ENCODE data around the gene CYBC1.

Gene CYBC1

DNA sequence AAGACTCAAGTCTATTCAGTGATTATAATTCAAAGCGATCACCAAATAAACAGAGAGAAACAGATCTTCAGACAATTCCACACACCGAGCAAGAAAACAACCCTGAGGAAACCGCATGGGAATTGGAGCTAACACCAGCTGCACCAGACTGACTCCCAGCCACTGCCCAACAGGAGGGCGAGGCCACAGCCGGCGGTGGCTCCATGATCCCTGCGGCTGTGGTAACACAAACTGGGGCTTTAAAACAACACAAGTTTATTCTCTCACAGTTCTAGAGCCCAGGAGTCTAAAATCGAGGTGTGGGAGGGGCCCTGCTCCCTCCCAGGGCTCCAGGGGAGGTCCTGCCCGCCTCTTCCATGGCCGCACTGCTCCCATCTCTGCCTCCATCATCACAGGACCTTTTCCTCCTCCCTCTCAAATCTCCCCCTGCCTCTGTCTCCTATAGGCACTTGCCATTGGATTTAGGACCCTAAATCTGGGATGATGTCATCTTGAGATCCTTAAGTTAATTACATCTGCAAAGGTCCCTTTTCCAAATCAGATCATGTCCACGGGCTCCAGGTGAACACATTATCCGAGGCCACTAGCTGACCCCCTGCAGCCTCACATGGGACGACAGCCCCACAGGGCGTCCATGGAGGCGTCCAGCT, 42.1 kb downstream of the CYBC1 start:
- no peak for DNase-seq (ENCODE audit: low spot score)

DNA sequence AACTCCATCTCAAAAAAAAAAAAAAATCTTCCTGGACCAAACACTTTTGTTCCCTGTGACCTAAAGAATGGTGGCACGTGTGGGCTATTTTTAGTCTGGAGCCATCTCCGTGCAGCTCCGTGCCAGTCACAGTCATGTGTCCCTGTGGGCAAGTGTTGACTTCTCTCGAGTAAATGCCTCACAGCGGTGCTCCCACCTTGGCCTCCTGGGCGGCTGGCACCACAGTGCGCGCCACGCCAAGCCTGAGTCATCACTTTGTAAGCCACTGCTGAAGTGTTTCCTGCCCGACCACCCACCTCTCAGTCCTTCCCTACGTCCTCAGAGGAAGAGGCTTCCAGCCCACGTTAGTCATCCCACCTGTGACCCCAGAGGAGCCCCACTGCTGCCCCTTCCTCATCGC, 43.3 kb downstream of the CYBC1 start:
- DNase-seq (ENCODE audit: low spot score): no peak

DNA sequence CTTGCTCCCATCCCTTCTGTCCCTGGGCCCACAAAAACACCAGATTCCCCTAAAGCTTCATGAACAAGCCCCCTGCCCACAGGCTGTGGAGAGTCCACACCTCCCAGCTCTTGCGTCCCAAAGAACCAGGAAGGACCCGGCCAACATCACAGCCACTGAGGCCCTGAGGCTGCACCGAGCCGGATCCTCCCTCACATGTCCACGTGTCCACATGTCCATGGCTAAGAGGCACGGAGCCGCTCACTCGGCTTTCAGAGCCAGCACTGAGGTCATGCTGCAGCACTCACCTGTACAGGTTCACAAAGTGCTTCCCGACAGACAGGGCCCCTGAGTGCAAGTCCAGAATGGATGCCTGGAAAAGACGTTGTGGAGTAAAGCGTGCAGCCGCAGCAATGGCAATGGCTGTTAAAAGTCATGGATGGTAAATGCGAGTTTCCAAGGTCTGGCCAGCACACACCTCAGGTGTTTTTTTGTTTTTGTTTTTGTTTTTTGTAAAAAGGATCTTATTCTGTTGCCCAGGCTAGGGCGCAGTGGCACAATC, 44.4 kb downstream of the CYBC1 start:
- no peak for DNase-seq (ENCODE audit: low spot score)

DNA sequence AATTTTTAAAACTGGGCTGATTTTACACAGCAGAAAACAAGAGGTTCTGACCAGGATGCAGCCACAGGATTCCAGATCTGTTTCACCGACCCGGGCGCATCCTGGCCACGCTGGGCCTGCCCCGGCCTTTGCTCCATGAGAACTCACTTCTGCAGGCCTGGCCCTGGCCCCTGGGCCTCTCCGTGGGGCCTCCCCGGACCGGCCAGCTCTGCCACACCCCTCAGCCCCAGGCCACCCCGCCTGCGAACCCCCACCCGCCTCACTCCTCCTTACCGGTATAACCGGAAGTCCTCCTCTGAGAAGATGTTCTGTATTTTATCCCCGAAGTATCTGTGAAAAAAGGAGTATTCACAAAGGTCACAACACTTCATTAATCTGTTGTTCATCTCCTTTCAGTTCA, 45.5 kb downstream of the CYBC1 start:
- no peak for DNase-seq (ENCODE audit: low spot score)

DNA sequence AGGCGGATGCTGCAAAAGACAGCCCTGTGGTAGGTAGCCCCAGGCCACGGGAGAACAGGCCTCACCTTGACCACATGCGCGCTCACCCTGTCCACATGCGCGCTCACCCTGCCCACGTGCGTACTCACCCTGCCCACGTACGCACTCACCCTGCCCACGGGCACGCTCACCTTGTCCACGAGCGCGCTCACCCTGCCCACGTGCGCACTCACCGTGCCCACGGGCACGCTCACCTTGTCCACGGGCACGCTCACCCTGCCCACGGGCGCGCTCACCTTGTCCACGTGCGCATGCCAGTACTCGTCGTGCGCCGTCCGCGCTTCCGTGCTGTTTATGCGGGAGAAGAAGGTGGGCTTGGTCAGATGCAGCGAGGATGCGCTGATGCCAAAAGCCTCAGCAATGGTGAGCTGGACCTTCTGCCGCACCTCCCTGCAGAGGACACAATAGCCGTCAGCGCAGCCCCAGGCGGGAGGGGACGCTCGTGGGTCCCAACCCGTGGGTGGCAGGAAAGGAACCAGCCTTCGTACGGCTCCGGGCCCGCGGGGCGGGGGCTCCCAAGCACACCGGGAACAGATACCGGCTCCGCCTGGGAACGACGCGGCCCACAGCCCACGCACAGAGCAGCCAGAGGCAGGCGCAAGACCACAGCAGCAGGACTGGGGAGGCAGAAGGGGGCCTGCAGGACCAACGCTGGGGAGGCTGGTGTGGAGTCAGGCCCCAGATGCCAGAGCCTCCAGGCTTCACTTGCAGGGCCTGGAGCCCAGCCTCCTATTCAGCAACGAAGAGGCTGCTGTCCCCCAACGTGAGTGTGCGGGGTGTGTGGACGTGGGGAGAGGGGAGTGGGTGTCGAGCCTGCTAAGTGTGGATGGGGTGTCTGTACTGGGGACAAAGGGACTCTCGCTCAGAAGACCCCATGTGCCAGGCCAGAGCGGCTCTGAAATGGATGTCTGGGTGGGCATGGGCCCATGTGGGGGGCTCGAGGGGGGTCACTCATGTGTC, 46.6 kb downstream of the CYBC1 start:
- no peak for DNase-seq (ENCODE audit: low spot score)

DNA sequence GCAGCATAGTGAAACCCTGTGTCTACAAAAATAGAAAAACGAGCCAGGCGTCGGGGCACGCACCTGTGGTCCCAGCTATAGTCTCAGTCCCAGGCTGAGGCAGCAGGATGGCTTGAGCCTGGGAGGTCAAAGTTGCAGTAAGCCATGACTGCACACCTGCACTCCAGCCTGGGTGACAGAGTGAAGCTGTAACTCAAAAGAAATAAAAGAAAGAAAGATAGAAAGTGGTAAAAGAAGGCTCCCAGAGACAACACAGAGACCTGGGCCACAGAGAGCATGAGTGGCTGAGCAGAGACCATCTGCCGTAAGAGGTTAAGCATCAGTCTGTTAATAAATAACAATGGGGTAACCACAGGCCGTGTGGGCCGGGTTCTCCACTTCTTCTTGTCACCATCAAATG, 47.7 kb downstream of the CYBC1 start:
- no peak for DNase-seq (ENCODE audit: low spot score)

DNA sequence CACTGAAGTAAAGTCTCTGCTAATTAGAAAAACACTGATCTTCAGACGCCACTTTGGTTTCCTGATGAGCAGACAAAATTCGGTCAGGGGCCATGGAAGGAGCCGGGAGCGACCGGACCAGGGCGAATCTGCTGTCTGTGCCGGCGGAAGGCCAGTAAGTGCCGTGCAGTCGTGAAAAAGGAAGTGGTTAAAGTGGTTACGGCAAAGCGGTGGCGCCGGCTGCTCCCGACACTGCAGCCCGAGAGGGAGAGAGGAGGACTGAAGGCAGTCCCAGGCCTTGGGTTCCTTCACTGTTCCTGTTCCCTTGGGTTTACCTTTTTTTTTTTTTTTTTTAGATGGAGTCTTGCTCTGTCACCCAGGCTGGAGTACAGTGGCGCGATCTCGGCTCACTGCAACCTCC, 49.7 kb downstream of the CYBC1 start:
- DNase-seq (ENCODE audit: low spot score): peak; percentile 44

DNA sequence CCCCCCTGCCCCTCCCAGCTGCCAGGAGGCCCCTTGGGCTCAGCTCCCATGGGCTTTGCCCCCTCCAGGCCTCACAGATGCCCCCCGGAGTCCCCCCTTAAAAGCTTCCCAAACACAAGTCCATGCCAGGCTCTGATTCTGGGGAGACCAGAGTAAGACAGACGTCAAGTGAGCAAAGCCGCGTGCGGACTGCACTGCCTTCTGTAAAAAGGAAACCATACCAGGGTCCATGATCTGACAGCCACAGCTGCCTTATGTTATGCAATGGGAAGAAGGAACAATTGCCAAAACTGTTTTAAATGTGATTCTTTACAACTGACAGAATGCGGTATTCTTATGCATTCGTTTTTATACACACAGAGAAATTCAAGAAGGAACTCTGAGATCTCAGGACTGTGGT, 50.3 kb downstream of the CYBC1 start:
- DNase-seq (ENCODE audit: low spot score): no peak

DNA sequence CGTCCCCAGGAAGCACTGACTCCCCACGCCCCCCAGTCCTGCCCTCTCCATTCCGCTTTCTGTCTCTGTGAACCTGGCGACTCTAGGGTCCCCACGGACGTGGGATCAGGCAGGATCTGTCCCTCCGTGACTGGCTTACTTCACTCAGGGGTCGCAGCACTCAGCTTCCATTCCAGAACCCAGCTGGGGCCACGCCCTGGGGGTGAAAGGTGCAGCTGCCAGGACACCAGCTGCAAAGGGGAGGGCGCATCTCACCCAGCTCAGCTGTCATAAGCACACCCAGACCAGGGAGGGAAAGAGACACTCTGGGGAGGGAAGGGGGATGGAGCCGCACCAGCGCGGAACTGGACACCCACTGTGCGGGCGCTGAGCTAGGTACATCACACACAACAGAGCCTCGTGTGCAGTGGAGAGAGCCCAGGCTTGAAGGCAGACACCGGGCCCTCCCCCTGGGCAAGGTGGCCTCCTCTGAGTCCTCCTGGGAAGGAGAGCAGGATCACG, 50.9 kb downstream of the CYBC1 start:
- no peak for DNase-seq (ENCODE audit: low spot score)

DNA sequence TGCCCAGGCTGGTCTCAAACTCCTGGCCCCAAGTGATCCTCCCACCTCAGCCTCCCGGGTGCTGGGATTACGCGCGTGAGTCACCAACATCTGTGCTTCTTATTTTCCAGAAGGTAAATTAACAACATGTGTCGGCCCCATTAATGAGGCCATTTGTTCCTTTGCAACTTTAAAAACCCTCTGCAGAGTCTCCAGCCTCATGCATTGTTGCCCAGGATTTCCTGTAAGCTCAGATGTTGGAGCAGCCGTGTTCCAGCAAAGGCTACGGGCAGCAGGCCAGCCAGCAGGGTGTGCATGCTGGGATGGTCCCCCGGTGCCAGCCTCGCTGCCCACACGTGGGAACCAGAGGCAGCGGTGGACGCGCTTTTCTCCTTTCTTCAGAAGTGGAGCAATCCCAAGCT, 51.5 kb downstream of the CYBC1 start:
- no peak for DNase-seq (ENCODE audit: low spot score)

DNA sequence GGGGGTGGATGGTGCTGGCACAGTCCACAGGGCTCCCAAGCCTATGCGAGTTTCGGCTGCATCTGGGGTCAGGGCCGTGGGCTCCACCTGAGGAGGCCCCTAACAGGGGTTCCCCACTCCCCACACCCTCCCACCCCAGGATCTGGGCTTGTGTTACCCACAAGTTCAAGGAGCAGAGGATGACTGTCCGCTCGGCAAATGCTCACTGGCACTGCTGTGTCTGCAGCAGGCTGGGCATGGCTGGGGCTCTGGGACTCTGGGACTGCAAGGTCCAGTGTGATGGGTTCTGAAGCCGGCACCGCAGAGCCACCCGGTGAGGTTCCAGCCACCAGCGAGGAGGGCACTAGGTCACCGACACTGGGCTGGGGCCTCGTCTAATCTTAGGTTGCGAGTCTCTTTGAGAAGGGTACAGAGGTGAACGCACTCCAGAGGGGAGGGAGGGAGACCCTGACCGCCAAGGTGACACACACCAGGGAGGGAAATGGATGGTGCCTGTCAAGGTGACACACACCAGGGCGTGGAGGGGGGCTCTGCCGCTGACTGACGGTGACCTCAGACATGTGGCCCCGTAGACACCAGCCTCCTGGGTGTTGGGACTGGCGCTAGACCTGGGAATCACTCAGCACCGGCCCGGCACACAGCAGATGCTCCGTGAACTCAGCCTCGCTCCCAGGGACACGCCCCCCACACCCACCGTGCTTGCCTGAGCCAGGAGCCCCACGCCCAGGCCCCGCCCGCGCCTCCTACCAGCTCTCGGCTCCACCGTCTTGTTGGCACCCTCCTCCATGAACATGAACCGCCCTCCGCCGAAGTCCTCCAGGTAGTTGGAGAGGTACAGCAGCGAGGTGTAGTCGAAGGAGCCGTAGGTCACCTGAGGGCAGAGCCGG, 52.9 kb downstream of the CYBC1 start:
- DNase-seq (ENCODE audit: low spot score): no peak

DNA sequence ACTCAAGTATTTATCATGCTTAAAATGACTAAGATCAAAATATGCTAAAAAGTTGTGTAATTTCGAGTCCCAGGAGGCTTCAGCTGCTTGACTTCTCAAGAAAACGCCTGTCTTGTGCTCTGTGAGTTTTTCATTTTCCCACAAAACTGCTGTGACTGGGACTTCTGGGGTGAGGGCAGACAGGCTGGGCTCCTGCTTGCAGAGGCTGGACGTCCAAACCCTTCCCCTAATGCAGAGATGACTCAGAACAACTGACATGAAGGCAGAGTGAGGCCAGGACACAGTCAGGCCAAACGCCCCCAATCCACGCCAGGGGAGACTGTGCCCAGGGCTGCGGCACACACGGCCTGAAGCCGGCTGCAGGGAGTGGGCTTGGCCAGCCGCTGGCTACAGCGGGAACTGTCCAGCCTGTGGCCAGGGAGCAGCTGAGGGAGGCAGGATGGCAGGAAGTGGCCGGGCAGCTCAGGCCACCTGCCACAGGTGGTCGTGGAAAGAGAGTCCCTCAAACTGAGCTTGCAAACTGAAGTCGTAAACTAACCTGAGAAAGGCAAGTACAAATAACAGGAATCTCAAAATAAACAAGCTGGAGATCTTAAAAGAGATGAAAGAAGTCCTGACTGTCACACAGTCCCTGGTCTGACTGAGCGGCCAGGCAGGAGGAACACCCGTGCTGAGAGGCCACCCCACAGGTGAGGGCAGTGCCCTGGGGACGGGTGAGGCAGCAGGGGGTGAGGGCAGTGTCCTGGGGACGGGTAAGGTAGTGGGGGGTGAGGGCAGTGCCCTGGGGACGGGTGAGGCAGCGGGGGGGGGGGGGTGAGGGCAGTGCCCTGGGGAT, 53.7 kb downstream of the CYBC1 start:
- no peak for DNase-seq (ENCODE audit: low spot score)

DNA sequence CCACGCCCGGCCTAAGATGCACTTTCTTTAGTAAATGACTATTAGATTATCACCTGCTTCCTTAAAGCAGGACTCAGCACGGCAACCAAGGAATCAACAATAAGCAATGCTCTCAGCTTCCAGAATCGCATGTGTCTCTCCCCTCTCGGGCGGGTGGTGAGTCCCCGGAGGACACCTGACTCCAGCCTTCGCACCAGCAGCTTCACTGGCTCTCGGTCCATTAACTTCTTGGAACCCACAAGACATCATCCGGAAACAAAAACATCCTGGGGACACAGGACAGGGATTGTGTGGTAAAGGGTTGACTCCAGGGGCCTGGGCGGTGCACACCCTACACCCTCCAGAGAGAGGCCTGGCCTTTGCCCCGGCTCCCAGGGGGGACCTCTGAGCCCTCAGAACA, 56.3 kb downstream of the CYBC1 start:
- DNase-seq (ENCODE audit: low spot score): no peak

DNA sequence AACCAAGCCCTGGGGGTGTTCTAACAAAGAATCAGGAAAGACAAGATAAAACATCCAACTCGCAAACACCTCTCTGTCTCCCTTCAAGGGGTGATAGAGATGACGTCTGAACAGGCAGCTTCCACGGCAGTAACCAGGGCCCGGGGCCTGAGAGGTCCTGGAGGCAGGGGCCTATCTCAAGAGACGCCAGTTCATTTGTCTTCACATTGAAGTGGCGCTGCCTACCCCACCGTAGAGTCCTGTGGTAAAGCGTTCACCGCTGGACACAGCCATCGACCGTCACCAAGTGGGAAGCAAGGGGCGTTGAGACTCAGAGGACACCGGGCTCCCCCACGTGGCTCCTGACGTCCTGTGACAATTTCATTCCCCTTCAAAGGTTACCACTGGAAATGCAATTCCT, 57.6 kb downstream of the CYBC1 start:
- DNase-seq (ENCODE audit: low spot score): no peak

All from CD4-positive, alpha-beta T cell treated with Interleukin-15 for 4 hours (primary cell).